GM19468 (cell line): Measurements from ENCODE around the gene TMEM92.

Experiments
- ATAC-seq: cut with Tn5 transposase; IDR thresholded peaks from one replicate; pipeline ENCODE4 v1.9.1; 2021; ENCODE audit warnings: mild to moderate bottlenecking, moderate library complexity, moderate number of reproducible peaks; ENCODE audit not compliant: unreplicated experiment; ENCODE audit errors: extremely low read depth

The TMEM92 gene

GRCh38 chr17:50274142-50274896 lies at the start of gene TMEM92:
Gene TMEM92 (plus strand): TSS chr17:50274466. CDS start chr17:50274502, 36 bp downstream.
- no peak for ATAC-seq

DNA sequence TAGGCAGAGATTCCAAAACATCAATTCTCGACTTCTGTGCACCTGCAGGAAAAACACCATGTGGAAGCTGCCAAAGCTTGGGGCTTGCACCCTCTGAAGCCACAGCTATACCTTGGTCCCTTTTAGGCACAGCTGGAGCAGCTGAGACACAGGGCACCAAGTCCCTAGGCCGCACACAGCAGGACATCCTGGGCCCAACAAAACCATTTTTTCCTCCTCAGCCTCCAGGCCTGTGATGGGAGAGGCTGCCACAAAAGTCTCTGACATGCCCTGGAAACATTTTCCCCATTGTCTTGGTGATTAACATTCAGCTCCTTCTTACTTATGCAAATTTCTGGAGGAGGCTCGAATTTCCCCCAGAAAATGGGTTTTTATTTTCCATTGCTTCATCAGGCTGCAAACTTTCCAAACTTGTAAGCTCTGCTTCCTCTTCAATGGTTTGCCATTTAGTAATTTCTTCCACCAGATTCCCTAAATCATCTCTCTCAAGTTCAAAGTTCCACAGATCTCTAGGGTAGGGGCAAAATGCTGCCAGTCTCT lies 48.5 kb upstream of the TMEM92 start:
- no peak for ATAC-seq

DNA sequence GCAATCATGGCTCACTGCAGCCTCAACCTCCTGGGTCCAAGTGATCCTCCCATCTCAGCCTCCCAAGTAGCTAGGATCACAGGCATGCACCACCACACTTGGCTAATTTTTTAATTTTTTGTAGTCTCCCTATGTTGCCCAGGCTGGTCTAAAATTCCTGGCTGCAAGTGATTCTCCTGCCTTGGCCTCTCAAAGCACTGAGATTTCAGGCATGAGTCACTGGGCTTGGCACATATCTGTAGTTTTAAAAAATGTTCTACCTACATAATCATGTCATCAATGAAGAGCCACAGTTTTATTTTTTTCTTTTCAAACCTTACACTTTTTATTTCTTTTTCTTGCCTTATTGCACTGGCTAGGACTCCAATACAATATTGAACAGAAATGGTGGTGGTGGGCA lies 39.7 kb upstream of the TMEM92 start:
- ATAC-seq = no peak

DNA sequence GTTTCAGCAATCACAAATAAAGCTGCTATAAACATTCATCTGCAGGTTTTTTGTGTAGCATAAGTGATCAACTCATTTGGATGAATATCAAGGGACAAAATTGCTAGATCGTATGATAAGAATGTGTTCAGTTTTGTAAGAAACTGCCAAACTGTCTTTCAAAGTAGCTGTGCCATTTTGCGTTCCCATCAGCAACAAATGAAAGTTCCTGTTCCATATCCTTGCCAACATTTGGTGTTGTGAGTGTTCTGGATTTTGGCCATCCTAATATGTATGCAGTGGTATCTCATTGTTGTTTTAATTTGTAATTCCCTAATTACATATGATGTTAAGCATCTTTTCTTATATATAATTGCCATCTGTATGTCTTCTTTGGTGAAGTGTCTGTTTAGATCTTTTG lies 36.4 kb upstream of the TMEM92 start:
- no peak for ATAC-seq

DNA sequence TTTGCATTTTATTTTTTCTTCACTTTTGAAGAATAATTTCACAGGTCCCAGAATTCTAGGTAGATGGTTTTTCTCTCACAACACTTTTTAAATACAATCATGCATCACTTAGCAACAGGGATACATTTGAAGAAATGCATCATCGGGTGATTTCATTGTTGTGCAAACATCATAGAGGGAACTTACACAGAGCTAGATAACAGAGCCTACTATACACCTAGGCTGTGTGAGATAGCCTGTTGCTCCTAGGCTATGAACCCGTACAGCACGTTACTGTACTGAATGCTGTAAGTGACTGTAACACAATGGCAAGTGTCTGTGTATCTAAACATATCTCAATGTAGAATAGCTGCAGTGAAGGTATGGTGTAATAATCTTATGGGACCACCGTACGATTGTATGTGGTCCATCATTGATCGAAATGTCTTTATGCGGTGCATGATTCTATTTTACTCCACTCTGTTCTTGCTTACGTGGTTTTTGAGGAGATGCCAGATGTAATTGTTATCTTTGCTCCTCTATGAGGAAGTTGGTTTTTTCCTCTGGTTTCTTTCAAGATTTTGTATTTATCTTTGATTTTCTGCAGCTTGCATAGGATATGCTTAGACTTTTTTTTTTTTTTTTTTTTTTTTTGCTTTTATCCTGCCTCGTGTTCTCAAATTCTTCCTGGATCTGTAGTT lies 35.5 kb upstream of the TMEM92 start:
- ATAC-seq = no peak

DNA sequence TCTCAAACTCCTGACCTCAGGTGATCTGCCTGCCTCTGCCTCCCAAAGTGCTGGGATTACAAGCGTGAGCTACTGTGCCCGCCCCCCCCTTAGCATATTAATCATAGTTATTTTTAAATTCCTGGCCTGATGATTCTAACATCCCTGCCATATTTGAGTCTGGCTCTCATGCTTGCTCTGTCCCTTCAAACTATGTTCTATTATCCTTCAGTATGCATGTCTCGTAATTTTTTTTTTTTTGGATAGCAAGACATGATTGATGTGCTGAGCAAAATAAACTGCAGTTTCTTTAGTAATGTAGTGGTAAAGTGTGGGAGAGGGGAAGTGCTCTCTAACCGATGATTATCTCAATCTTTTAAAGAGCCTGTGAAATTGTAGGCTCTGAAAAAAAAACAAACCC lies 34.3 kb upstream of the TMEM92 start:
- no peak for ATAC-seq

DNA sequence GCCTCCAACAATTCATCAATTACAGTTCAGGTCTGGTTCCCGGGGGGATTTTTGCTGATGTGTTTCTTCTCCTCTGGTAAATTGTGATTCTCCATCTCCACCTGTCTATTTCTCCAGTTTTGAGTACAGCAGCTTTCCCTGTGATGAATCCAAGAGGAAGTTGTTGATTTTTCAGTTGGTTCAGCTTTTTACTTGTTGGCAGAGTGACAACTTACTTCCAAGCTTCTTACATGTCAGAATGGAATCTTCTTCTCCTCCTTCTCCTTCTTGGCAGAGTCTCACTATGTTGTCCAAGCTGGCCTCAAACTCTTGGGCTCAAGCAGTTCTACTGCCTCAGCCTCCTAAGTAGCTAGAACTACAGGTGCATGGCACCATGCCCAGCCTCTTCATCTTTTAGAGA lies 33.4 kb upstream of the TMEM92 start:
- ATAC-seq = no peak

DNA sequence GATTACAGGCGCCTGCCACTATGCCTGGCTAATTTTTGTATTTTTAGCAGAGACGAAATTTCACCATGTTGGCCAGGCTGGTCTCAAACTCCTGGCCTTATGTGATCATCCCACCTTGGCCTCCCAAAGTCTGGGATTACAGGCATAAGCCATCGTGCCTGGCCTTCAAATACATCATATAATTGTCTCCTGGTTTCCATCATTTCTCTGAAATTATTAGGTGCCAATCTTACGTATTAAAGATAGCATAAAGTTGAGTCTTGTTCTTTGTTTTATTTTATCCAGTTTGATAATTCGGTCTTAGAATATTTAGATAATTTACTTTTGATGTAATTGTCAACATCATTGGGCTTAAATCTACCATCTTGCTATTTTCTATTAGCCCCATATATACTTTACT lies 32.8 kb upstream of the TMEM92 start:
- ATAC-seq = no peak

- no peak for ATAC-seq
These were observed 29.5 kb upstream of the TMEM92 start for GRCh38 chr17:50244771-50245170.

DNA sequence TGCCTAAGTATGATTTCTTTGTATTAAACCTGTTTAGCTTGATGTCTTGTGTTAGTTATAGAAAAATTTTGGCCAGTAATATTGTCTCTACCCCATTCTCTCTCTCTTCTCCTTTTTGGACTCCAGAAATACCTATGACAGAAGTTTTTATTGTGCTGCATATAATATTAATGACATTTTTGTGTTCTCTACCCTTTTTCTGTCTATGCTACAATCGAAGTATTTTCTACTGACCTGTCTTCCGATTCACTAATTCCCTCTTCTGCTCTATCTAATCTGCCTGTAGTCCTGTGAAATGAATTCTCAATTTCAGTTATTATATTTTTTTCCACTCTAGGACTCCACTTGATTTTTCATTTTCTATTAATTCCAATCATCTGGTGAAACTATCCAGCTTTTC lies 26.0 kb upstream of the TMEM92 start:
- no peak for ATAC-seq

GRCh38 chr17:50252781-50253180 lies 21.5 kb upstream of the TMEM92 start:
- ATAC-seq = no peak

- no peak for ATAC-seq
These were observed 18.3 kb upstream of the TMEM92 start for GRCh38 chr17:50255766-50256635.

DNA sequence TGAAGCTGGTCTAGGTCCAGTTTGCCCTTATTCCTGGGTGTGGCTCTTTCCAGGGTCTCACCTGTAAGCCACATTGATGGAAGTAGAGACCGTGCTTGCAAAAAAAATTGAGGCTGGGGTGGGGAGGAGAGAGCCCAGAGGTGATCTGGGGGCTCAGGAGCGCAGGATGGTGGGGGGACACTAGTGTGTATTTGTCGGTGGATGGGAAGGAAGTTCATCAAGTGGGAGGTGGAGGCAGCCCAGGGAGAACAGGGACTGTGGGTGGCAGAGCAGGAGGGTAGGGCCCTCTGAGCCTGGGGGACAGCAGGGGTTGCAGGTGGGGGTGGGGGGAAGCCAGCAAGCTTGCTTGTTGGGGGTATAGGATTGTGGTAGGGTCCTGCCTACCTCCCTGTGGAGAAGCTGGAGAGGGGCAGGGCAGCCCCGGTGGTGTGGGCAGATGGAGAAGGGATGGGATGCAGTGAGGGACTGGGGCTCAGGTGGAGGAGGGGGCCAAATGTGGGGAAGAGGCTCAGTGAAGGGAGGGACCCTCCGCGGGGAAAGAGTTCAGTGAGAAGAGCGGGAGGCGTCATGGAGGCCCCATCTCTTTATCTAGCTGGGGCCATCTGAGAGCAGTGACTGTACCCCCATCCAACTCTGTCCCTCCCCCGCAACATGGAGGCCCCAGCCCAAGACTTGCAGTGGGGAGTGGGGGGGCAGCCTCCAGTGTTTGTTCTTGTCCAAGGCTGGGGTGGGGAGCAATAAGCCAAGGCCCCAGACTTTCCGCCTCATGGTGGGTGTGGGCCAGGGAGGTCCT lies 17.2 kb upstream of the TMEM92 start:
- ATAC-seq = no peak

DNA sequence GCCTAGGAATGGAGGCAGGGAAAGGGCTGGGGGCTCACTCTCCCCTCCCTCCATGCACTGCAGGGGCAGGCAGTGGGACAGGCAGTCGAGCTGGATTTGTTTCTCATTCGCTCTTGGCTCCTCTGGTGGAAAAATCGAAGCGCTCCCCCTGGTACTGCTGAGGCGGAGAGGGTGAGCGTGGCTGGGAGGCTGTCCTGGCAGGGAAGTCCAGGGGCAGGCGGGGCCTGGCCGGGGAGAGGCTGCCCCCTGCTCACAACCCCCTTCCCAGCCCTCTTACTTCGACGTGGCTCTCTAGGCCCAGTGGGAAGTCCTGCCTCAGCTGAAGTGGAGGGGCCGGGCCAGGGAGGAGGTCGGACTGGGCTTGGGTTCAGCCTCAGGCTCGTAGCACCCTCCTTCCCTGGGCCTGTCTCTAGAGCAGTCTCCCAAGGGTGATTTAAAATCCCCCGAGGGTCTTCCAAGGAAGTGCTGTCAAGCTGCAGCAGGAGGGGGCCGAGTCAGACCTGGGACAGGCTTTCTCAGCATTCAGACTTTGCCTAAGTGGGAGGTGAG lies 16.5 kb upstream of the TMEM92 start:
- no peak for ATAC-seq

- no peak for ATAC-seq
These were observed 15.4 kb upstream of the TMEM92 start for GRCh38 chr17:50258647-50259476.

GRCh38 chr17:50259477-50260324 lies 14.6 kb upstream of the TMEM92 start:
- no peak for ATAC-seq

GRCh38 chr17:50260501-50260911 lies 13.8 kb upstream of the TMEM92 start:
- ATAC-seq = no peak
